AG10803 (cell line): ENCODE measurements around the gene GDA.
"Not testable (repeated sequence)": the region's sequence is repeated elsewhere in the genome, so short reads cannot be mapped to it uniquely, and the experiment has no call there.

Source experiments
- DNase-seq: peaks from one replicate; pipeline ENCODE4 v3.0.0; 2010; ENCODE audit warnings: low read depth
- H3K4me3 ChIP-seq: 2 replicates; pipeline ENCODE4 v1.5.1; 2011; ENCODE audit warnings: mild to moderate bottlenecking, low read length, control low read depth
- TF ChIP-seq, protein P1 (sequence below): conservative IDR thresholded peaks from 2 replicates; pipeline ENCODE4 v1.5.1; 2011; ENCODE audit warnings: mild to moderate bottlenecking, low read length, control low read depth, inconsistent platforms

The GDA gene

GRCh38 chr9:72255569-72255968, 106.3 kb downstream of the GDA start:
- DNase-seq, result no peak
- TF ChIP-seq, protein P1, sequence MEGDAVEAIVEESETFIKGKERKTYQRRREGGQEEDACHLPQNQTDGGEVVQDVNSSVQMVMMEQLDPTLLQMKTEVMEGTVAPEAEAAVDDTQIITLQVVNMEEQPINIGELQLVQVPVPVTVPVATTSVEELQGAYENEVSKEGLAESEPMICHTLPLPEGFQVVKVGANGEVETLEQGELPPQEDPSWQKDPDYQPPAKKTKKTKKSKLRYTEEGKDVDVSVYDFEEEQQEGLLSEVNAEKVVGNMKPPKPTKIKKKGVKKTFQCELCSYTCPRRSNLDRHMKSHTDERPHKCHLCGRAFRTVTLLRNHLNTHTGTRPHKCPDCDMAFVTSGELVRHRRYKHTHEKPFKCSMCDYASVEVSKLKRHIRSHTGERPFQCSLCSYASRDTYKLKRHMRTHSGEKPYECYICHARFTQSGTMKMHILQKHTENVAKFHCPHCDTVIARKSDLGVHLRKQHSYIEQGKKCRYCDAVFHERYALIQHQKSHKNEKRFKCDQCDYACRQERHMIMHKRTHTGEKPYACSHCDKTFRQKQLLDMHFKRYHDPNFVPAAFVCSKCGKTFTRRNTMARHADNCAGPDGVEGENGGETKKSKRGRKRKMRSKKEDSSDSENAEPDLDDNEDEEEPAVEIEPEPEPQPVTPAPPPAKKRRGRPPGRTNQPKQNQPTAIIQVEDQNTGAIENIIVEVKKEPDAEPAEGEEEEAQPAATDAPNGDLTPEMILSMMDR, result no peak
- H3K4me3 ChIP-seq, result no peak overlapping the region

- H3K4me3 ChIP-seq, result no peak overlapping the region
- no peak for DNase-seq
- TF ChIP-seq, protein P1, result no peak
These were observed 107.7 kb downstream of the GDA start for GRCh38 chr9:72256931-72257330.

DNA sequence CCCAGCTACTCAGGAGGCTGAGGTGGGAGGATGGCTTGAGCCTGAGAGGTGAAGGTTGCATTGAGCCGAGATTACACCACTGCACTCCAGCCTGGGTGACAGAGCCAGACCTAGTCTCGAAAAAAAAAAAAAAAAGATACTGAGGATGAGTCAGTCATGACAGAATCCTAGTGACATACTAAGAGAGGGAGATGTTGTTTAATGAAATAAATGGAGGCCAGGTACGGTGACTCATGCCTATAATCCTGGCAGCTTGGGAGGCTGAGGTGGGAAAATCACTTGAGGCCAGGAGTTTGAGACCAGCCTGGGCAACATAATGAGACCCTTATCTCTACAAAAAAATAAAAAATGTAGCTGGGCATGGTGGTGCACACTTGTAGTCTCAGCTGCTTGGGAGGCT, 108.6 kb downstream of the GDA start:
- H3K4me3 ChIP-seq, result no peak overlapping the region
- DNase-seq, result no peak
- TF ChIP-seq, protein P1, result no peak

- TF ChIP-seq, protein P1, result no peak
These were observed 112.8 kb downstream of the GDA start for GRCh38 chr9:72262063-72262462.

DNA sequence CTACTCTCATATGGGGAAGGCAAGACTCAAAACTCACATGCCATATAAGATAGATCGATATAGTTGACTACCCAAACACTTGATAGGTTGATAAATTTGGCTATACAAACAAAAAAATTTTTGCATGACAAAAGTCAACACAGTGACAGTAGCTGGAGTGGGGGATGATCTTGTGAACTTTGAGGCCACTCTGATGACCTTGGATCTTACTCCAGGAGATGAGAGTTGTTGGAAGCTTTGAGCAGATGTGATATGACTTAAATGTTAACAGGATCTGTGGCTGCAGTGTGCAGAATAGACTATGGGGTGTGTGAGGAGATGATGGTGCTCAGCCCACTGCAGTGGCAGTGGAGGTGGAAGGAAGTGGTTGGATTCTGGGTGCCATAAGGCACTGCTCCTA, 114.3 kb downstream of the GDA start:
- TF ChIP-seq, protein P1, result no peak
- no peak overlapping the region for H3K4me3 ChIP-seq
- DNase-seq, result no peak

More at GRCh38 chr9:72262063-72262462, 112.8 kb downstream of the GDA start:
- no peak for DNase-seq
- H3K4me3 ChIP-seq, result no peak overlapping the region

GRCh38 chr9:72268961-72269360, 119.7 kb downstream of the GDA start:
- no peak for DNase-seq
- TF ChIP-seq, protein P1, result no peak
- H3K4me3 ChIP-seq, result no peak overlapping the region

DNA sequence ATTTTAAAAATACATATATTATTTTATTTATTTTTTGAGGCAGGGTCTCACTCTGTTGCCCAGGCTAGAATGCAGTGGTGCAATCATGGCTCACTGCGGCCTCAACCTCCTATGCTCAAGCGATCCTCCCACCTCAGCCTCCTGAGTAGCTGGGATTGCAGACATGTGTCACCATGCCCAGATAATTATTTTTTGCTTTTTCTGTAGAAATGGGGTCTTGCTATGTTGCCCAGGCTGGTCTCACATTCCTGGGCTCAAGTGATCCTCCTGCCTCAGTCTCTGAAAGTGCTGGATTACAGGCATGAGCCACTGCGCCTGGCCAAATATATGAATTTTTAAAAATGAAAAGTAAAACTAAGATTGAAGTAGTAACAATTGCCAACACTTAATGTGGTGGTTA, 121.1 kb downstream of the GDA start:
- not testable (repeated sequence) for H3K4me3 ChIP-seq

More for the DNA sequence above, 121.1 kb downstream of the GDA start:
- not testable (repeated sequence) for DNase-seq
